ENCODE measurements around the gene MMP24OS.
"Not testable (repeated sequence)": the region's sequence is repeated elsewhere in the genome, so short reads cannot be mapped to it uniquely, and the experiment has no call there.

MMP24OS gene

DNA sequence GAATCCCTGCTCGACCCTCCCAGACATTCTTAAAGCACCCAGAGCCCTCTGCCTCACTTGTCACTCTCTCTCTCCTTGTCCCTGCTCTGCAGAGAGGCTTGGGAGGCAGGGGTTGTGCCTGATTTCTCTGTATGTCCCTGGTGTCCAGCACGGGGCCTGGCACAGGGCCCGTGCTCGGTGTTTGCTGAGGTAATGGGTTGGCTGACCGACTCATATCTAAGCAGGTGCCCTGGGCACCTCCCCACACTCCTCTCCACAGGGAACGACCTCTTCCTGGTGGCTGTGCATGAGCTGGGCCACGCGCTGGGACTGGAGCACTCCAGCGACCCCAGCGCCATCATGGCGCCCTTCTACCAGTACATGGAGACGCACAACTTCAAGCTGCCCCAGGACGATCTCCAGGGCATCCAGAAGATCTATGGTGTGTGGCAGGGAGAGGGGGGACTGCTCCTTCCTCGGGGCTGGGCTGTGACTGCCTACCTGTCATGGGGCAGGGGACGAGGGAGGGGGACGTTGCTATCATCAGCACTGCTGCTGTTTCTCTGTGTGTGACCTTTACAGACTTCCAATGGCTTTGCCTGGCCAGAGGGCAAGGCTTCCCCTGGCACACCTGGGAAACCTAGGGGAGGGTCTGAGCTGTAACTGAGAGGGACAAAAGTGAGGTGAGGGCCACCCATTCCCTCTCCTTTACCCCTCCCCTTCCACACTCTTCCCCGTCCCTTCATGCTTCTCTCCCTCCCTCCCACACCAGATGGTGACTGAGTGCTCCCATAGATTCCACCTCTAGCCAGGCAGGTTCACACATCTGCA, 14.2 kb downstream of the MMP24OS start:
- DNase-seq (ENCODE audit: low read depth, low spot score) = no peak
- POLR2A ChIA-PET = interaction anchor here (0.6 to 1.9 kb wide), 2 partner anchors 21 to 476 kb away, joined by 3 to 6 read pairs; partner anchors contain the start of gene EIF6
- no peak overlapping the region for H3K4me3 ChIP-seq (ENCODE audit: low read depth, low read length)
- CTCF ChIA-PET = interaction anchor here (0.9 to 11.3 kb wide), 11 partner anchors 9 to 183 kb away, joined by 3 to 271 read pairs (median 4); partner anchors contain the start of gene EDEM2
- TF ChIP-seq, protein P1, sequence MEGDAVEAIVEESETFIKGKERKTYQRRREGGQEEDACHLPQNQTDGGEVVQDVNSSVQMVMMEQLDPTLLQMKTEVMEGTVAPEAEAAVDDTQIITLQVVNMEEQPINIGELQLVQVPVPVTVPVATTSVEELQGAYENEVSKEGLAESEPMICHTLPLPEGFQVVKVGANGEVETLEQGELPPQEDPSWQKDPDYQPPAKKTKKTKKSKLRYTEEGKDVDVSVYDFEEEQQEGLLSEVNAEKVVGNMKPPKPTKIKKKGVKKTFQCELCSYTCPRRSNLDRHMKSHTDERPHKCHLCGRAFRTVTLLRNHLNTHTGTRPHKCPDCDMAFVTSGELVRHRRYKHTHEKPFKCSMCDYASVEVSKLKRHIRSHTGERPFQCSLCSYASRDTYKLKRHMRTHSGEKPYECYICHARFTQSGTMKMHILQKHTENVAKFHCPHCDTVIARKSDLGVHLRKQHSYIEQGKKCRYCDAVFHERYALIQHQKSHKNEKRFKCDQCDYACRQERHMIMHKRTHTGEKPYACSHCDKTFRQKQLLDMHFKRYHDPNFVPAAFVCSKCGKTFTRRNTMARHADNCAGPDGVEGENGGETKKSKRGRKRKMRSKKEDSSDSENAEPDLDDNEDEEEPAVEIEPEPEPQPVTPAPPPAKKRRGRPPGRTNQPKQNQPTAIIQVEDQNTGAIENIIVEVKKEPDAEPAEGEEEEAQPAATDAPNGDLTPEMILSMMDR (IDR thresholded peaks at IDR 0.05; ENCODE audit: insufficient read depth, low read length, missing control alignments) = no peak

DNA sequence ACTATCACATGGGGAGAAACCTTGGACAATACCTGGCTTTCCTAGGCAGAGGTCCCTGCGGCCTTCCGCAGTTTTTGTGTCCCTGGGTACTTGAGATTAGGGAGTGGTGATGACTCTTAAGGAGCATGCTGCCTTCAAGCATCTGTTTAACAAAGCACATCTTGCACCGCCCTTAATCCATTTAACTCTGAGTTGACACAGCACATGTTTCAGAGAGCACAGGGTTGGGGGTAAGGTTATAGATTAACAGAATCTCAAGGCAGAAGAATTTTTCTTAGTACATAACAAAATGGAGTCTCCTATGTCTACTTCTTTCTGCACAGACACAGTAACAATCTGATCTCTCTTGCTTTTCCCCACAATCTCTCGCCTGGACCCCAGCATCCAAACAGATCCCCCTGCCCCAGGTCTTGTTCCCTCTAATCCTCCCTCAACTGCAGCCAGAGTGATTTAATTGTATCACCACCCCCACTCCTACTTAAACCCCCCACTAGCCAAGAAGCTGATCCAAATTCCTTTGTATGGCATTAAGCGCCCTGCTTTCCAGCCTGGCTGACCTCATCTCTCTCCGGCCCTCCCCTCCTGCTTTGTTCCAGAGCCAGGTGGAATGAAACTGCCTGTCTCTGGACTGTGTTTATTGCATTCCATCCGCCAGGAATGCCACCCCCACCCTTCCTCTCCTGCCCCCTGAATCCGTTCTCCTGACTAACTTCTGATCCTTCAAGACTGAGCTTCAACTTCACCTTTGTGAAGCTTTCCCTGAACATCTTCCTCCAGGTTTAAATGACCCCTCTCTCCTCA, 15.0 kb downstream of the MMP24OS start:
- TF ChIP-seq, protein P1 (IDR thresholded peaks at IDR 0.05; ENCODE audit: insufficient read depth, low read length, missing control alignments) = peak; percentile 14
- POLR2A ChIA-PET = interaction anchor here (0.6 to 1.9 kb wide), 2 partner anchors 22 to 477 kb away, joined by 3 to 6 read pairs; partner anchors contain the start of gene EIF6
- H3K4me3 ChIP-seq (ENCODE audit: low read depth, low read length); DNase-seq (ENCODE audit: low read depth, low spot score): not testable (repeated sequence)
- CTCF ChIA-PET = interaction anchor here (1.0 to 11.3 kb wide), 9 partner anchors 14 to 184 kb away, joined by 3 to 271 read pairs (median 4); partner anchors contain the start of gene EDEM2

DNA sequence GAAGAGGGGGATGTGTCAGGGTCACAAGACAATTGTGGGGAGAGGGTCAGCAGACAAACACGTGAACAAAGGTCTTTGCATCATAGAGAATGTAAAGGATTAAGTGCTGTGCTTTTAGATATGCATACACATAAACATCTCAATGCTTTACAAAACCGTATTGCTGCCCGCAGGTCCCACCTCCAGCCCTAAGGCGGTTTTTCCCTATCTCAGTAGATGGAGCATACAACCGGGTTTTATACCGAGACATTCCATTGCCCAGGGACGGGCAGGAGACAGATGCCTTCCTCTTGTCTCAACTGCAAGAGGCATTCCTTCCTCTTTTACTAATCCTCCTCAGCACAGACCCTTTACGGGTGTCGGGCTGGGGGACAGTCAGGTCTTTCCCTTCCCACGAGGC, 15.6 kb downstream of the MMP24OS start:
- DNase-seq (ENCODE audit: low read depth, low spot score); H3K4me3 ChIP-seq (ENCODE audit: low read depth, low read length); POLR2A ChIA-PET: not testable (repeated sequence)
- CTCF ChIA-PET = interaction anchor here (1.6 kb wide), 1 partner anchor 54 kb away, joined by 5 read pairs; no protein-coding TSS in a partner anchor

DNA sequence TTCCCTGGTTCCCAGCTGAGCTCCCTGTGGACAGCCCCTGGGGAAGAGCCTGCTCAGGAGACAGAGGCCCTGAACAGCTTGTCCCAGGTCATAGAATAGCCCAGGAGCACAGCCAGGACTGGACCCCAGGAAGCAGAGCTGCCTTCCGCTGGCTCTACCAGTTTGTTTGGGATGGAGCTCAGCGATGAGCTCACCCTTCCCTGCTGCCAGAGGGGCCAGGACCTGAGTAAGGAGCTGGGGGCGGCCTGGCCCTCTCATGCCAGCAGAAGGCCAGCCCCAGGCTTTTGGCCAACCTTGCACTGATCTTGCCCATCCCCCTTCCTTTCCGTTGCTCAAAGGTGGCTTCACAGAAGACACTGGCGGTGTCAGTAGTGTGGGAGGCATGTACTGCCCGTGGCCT, 17.5 kb downstream of the MMP24OS start:
- no peak overlapping the region for H3K4me3 ChIP-seq (ENCODE audit: low read depth, low read length)
- CTCF ChIA-PET = interaction anchor here (1.2 to 2.6 kb wide), 6 partner anchors 9 to 160 kb away, joined by 3 to 7 read pairs (median 4); partner anchors contain the start of gene EDEM2
- POLR2A ChIA-PET = interaction anchor here (1.2 kb wide), 1 partner anchor 119 kb away, joined by 3 read pairs; no protein-coding TSS in a partner anchor
- TF ChIP-seq, protein P1 (IDR thresholded peaks at IDR 0.05; ENCODE audit: insufficient read depth, low read length, missing control alignments) = no peak
- no peak for DNase-seq (ENCODE audit: low read depth, low spot score)

DNA sequence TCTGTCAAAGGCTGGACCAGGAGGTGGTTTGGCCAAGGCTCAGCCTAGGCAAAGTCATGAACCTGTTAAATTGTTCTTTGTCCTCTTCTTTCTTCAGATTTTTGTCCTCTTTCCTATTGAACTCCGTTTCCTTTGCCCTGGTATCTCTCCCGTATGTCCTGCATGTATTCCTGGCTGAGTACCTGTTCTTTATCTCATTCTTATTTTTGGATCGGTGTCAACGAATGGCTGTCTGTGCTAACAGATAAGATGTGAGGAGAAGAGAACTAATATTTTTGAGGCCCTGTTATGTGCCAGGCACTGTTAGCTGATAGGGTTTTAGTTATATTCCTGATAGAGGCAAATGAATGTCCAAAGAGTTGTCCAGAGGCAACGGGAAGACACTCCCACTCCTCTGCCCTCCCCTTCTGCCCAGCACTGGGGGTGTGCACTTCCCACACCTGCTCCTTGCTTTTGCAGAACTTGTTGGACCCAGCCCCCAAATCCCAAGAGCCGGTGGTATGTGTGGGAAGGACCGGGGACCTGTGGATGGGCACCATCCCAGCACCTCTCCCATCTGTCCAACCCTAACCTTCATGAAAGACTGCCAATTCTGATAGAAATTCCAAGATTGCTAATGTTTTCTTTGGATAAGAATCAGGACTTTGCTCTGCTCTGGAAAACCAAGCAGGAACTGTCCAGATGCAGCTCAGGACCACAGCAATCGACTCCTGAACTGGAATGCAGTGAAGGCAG, 20.6 kb downstream of the MMP24OS start:
- ChIA-PET POLR2A (no interaction called here), CTCF (interaction anchor here (1.6 kb wide), 1 partner anchor 161 kb away, joined by 4 read pairs; no protein-coding TSS in a partner anchor)
- TF ChIP-seq, protein P1 (IDR thresholded peaks at IDR 0.05; ENCODE audit: insufficient read depth, low read length, missing control alignments) = no peak
- DNase-seq (ENCODE audit: low read depth, low spot score) = no peak
- no peak overlapping the region for H3K4me3 ChIP-seq (ENCODE audit: low read depth, low read length)

DNA sequence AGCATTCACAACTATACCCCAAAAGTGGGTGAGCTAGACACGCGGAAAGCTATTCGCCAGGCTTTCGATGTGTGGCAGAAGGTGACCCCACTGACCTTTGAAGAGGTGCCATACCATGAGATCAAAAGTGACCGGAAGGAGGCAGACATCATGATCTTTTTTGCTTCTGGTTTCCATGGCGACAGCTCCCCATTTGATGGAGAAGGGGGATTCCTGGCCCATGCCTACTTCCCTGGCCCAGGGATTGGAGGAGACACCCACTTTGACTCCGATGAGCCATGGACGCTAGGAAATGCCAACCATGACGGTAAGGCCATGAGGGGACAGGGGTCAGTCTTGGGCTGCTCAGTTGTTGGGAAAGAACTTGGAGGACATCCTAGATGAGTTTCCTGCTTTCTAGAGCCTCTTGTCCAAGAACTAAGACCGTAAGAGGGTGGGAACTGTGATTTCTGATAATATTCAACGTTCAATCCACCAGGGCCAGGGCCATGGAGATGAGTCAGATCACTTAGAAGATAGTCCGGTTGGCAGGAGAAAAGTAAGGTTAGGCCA, 23.4 kb downstream of the MMP24OS start:
- no peak overlapping the region for H3K4me3 ChIP-seq (ENCODE audit: low read depth, low read length)
- no peak for DNase-seq (ENCODE audit: low read depth, low spot score)
- POLR2A ChIA-PET = no interaction called here
- TF ChIP-seq, protein P1 (IDR thresholded peaks at IDR 0.05; ENCODE audit: insufficient read depth, low read length, missing control alignments) = no peak
- CTCF ChIA-PET = interaction anchor here (1.1 kb wide), 1 partner anchor 10 kb away, joined by 6 read pairs; no protein-coding TSS in a partner anchor
